ENCODE measurements around the gene GTF2H1.

GTF2H1 gene

DNA sequence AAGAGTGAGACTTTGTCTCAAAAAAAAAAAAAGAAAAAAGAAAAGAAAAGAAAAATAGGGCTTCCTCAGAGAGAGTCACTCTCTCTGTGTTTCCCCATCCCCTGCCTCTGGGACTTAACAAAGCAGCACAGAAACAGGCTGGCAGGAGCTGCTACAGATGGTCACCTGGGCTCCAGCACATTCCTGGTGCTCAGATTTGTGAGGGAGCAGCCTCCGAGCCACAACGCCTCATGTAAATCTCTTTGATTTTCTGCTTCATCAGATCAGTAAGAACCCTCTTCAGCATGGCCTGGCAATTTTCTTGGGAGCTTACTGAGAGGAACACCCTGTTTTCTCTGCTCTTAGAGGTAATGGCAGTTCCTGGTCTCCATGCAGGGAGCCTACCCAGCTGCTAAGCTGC is 56.8 kb downstream of the GTF2H1 start:
- Histone ChIP-seq H3K9me3 (ENCODE audit: low read length) (no peaks in the 10 kb centered on the region), H3K79me2 (ENCODE audit: insufficient read depth, low read length) (no peaks in the 10 kb centered on the region), H3K36me3 (ENCODE audit: insufficient read depth, low read length) (no peaks in the 10 kb centered on the region), H3K4me2 (ENCODE audit: low read length) (no peak overlapping the region), H3K4me3 (ENCODE audit: low read depth, low read length, poor library complexity, severe bottlenecking) (no peak overlapping the region), H2AFZ (ENCODE audit: low read length) (no peak overlapping the region), H4K20me1 (ENCODE audit: insufficient read depth, low read length) (no peaks in the 10 kb centered on the region), H3F3A (ENCODE audit: insufficient read depth, low read length) (no peaks in the 10 kb centered on the region), H3K9me2 (ENCODE audit: low read depth, low read length) (no peaks in the 10 kb centered on the region), H3K4me1 (ENCODE audit: insufficient read depth, low read length, severe bottlenecking) (peaks cover 16% of the 10 kb centered on the region), H3K27ac (ENCODE audit: low read depth, low read length, poor library complexity, severe bottlenecking) (no peak overlapping the region), H3K9ac (ENCODE audit: low read length) (no peak overlapping the region), H3K27me3 (ENCODE audit: insufficient read depth, low read length) (no peaks in the 10 kb centered on the region)
- TF ChIP-seq EZH2 (IDR thresholded peaks at IDR 0.05; ENCODE audit: borderline replicate concordance, low read length), result no peak
- TF ChIP-seq, protein P1, sequence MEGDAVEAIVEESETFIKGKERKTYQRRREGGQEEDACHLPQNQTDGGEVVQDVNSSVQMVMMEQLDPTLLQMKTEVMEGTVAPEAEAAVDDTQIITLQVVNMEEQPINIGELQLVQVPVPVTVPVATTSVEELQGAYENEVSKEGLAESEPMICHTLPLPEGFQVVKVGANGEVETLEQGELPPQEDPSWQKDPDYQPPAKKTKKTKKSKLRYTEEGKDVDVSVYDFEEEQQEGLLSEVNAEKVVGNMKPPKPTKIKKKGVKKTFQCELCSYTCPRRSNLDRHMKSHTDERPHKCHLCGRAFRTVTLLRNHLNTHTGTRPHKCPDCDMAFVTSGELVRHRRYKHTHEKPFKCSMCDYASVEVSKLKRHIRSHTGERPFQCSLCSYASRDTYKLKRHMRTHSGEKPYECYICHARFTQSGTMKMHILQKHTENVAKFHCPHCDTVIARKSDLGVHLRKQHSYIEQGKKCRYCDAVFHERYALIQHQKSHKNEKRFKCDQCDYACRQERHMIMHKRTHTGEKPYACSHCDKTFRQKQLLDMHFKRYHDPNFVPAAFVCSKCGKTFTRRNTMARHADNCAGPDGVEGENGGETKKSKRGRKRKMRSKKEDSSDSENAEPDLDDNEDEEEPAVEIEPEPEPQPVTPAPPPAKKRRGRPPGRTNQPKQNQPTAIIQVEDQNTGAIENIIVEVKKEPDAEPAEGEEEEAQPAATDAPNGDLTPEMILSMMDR (IDR thresholded peaks at IDR 0.05; ENCODE audit: low read length), result no peak

DNA sequence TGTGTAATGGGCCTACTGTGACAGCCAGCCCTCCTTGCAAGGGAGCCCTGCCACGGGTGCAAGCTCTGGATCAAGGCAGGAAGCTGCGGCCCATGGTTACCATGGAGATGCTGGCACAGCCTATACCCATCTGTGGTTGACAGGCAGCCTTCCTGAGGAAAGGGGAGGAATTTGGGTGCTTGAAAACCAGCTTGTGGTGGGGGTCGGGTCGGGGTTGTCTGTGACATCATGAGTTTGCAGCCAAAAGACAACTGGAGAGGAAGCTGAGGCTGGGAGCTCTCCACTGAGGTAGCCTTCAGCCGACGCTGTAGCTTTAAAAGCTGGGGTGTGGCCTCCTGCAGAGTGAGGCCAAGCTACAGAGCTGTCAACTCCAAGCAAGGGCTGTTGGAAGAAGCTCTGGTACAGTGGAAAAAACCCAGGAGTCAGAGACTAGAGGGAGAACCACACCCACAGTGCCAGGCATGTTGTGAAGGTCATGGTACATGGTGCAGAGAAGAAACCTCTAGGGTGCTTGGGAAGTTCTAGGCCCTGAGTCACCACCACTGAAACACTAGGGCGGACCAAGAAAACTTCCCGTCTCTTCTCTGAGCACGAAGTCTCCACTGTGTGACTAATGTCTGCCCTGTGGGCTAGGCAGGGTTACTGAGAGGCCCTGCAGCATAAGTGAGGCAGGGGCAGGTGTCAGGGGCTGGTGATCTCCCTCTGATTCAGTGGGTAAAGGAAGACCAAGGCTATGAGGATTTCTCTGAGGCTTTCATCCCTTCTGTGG is 61.2 kb downstream of the GTF2H1 start:
- TF ChIP-seq, protein P1 (IDR thresholded peaks at IDR 0.05; ENCODE audit: low read length), result no peak
- no peak for TF ChIP-seq EZH2 (IDR thresholded peaks at IDR 0.05; ENCODE audit: borderline replicate concordance, low read length)
- H3K4me1 ChIP-seq (ENCODE audit: insufficient read depth, low read length, severe bottlenecking), result peaks cover 22% of the 10 kb centered on the region
- no peaks in the 10 kb centered on the region for H3F3A ChIP-seq (ENCODE audit: insufficient read depth, low read length)
- H3K9me2 ChIP-seq (ENCODE audit: low read depth, low read length), result no peaks in the 10 kb centered on the region
- H3K27ac ChIP-seq (ENCODE audit: low read depth, low read length, poor library complexity, severe bottlenecking), result peak overlapping the region; percentile 76
- peak overlapping the region; percentile 25; the same call in 1 of the 2 replicates for H3K4me2 ChIP-seq (ENCODE audit: low read length)
- no peak overlapping the region for H3K4me3 ChIP-seq (ENCODE audit: low read depth, low read length, poor library complexity, severe bottlenecking)
- no peaks in the 10 kb centered on the region for H3K79me2 ChIP-seq (ENCODE audit: insufficient read depth, low read length)
- 0 out of 2 replicates have a peak overlapping the region, but pooled peaks have one; percentile 8 for H2AFZ ChIP-seq (ENCODE audit: low read length)
- H3K36me3 ChIP-seq (ENCODE audit: insufficient read depth, low read length), result no peaks in the 10 kb centered on the region
- no peaks in the 10 kb centered on the region for H4K20me1 ChIP-seq (ENCODE audit: insufficient read depth, low read length)
- peak overlapping the region; percentile 22; the same call in 1 of the 2 replicates for H3K9ac ChIP-seq (ENCODE audit: low read length)
- H3K27me3 ChIP-seq (ENCODE audit: insufficient read depth, low read length), result no peaks in the 10 kb centered on the region
- H3K9me3 ChIP-seq (ENCODE audit: low read length), result no peaks in the 10 kb centered on the region

DNA sequence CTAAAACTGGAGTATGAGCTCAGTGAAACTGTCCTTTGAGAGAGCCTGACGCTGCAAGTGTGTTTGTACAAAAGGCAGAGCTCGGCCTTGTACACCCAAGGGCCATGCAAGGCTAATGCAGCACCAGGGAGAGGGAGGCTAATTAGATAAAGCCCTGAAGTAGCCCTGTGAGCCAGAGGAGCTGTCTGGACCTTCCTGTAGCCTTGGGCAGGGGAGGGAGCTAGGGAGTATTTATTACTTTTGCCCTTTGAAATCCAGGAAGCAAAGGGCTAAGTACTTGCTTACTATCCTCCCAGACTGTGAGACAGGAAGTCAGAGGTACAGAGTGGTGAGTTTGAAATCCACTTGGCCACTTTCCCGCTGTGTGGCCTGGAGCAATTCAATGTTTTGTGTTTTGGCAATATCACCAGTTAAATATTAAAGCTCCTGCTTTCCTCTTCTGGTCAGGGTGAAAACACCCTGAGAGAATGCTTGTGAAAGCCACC is 61.8 kb downstream of the GTF2H1 start:
- TF ChIP-seq, protein P1 (IDR thresholded peaks at IDR 0.05; ENCODE audit: low read length), result no peak
- TF ChIP-seq EZH2 (IDR thresholded peaks at IDR 0.05; ENCODE audit: borderline replicate concordance, low read length), result no peak
- Histone ChIP-seq H3F3A (ENCODE audit: insufficient read depth, low read length) (no peaks in the 10 kb centered on the region), H3K27ac (ENCODE audit: low read depth, low read length, poor library complexity, severe bottlenecking) (peak overlapping the region; percentile 76), H4K20me1 (ENCODE audit: insufficient read depth, low read length) (no peaks in the 10 kb centered on the region), H3K79me2 (ENCODE audit: insufficient read depth, low read length) (no peaks in the 10 kb centered on the region), H3K9me3 (ENCODE audit: low read length) (no peaks in the 10 kb centered on the region), H3K4me2 (ENCODE audit: low read length) (peak overlapping the region; percentile 25; the same call in 1 of the 2 replicates), H2AFZ (ENCODE audit: low read length) (peak overlapping the region; percentile 8; the same call in 1 of the 2 replicates), H3K36me3 (ENCODE audit: insufficient read depth, low read length) (no peaks in the 10 kb centered on the region), H3K9ac (ENCODE audit: low read length) (peak overlapping the region; percentile 22; the same call in 1 of the 2 replicates), H3K9me2 (ENCODE audit: low read depth, low read length) (no peaks in the 10 kb centered on the region), H3K4me3 (ENCODE audit: low read depth, low read length, poor library complexity, severe bottlenecking) (no peak overlapping the region), H3K4me1 (ENCODE audit: insufficient read depth, low read length, severe bottlenecking) (peaks cover 22% of the 10 kb centered on the region), H3K27me3 (ENCODE audit: insufficient read depth, low read length) (no peaks in the 10 kb centered on the region)
